Epithelial cell of proximal tubule (primary cell): Measurements from ENCODE around the gene ZNF750. TPM values are rescaled to one million over a fixed set of nuclear protein-coding genes. Genes with fewer than 3 reads are reported as not detected.
A peak's percentile ranks its signal among the peaks of the same experiment; 100 is the strongest.

ENCODE experiments used
- DNase-seq: peaks from one replicate; pipeline ENCODE4 v3.0.0-alpha.2; 2011; ENCODE audit warnings: low read depth
- H3K4me3 ChIP-seq: 2 replicates; pipeline ENCODE4 v1.5.1; 2011; ENCODE audit warnings: low read depth, mild to moderate bottlenecking, low read length
- total RNA-seq: library from RNA; depleted of rRNA; stranded (reverse); fragments of >200 nt; gene quantifications from 2 replicates; pipeline ENCODE4 v1.2.3, GENCODE V29; 2015
- TF ChIP-seq, protein P1 (sequence below): conservative IDR thresholded peaks from 2 replicates; pipeline ENCODE4 v1.5.1; 2012; ENCODE audit warnings: low read depth, mild to moderate bottlenecking, low read length

Gene ZNF750
- total RNA-seq, 1 donor from 2014 or later, result 0.40 TPM

DNA sequence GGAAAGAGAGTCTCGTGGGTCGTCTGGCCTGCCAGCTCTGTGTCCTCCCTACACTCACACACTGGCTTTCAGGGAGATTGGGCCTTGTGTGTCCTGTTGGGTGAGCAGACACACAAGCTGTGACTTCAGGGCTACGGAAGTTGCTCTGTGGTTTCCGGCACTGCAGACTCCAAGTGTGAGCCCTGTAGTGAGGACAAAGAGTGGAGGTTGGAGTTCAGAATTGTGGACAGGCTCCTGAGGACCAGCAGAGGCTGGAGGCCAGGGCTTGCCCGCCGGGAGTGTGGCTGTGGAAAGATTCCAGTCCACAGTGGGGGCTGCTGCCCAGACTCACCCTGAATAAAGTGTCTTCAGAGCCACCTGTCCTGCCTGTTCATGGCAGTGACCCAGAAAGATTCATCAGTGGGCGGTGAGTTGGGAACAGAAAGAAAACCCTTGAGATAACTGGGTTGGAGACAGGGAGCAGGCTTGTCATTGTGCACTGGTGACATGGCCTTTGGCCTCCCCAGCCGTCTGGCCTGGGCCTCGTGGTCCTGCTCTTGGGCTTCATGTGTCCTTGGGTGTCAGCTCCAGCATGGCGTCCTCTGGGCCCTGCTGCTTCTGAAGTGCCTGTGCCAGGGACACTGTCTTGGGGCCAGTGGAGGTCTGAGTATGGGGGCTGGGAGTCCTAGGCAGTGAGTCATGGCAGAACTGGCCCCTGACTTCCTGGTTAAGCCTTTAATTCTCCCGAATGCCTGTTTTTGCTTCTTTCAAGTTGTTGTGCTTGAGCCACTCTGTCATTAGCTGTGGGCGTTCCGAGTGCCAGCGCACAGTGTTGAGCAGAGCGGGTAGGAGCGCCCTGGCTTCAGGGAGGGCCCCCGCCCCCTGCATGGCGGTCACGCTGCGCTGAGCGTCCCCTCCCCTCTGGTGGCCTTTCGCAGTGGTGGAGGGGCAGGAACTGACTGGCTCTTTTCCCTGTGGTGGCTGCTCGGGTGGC is 19.9 kb upstream of the ZNF750 start:
- DNase-seq, result peak; percentile 41
- TF ChIP-seq, protein P1, sequence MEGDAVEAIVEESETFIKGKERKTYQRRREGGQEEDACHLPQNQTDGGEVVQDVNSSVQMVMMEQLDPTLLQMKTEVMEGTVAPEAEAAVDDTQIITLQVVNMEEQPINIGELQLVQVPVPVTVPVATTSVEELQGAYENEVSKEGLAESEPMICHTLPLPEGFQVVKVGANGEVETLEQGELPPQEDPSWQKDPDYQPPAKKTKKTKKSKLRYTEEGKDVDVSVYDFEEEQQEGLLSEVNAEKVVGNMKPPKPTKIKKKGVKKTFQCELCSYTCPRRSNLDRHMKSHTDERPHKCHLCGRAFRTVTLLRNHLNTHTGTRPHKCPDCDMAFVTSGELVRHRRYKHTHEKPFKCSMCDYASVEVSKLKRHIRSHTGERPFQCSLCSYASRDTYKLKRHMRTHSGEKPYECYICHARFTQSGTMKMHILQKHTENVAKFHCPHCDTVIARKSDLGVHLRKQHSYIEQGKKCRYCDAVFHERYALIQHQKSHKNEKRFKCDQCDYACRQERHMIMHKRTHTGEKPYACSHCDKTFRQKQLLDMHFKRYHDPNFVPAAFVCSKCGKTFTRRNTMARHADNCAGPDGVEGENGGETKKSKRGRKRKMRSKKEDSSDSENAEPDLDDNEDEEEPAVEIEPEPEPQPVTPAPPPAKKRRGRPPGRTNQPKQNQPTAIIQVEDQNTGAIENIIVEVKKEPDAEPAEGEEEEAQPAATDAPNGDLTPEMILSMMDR, result no peak
- peak overlapping the region; percentile 26 for H3K4me3 ChIP-seq

DNA sequence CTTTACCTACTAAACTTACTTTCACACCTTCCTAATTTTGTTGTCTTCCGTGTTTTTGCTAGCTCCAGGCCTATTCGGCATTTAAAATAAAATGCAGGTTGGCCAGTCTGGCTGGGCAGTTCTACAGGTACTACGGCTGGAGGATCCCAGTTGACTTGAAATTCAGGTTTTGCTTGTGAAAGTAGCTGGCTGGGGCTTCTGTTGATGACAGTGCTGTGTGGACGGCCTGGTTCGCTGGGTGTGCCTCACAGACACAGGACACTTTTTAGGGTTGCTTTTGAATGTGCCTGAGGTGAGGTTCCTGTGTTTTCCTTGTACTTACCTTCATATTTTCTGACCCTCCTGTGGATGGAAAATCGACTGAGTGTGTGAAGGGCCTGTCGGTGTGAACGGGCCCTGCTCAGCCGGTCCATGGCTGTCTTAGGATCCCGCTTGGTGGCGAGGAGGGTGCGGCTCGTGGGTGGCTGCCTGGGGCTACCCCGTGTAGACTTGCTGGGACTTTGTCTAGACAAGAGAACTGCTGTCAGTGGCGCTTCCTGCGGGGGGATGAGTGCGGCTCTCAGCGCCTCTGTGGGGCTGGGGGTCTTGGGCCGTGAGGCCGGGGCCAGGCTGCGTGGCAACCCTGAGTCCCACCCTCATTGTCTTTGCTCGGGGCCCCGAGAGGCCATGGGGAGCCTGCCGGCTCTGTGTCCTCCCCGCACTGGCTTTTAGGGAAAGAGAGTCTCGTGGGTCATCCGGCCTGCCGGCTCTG is 18.7 kb upstream of the ZNF750 start:
- H3K4me3 ChIP-seq, result no peak overlapping the region

GRCh38 chr17:82856361-82856760 is 16.5 kb upstream of the ZNF750 start:
- TF ChIP-seq, protein P1, result no peak
- no peak for DNase-seq

More for the DNA sequence above, 18.7 kb upstream of the ZNF750 start:
- DNase-seq, result no peak
- TF ChIP-seq, protein P1, result no peak

DNA sequence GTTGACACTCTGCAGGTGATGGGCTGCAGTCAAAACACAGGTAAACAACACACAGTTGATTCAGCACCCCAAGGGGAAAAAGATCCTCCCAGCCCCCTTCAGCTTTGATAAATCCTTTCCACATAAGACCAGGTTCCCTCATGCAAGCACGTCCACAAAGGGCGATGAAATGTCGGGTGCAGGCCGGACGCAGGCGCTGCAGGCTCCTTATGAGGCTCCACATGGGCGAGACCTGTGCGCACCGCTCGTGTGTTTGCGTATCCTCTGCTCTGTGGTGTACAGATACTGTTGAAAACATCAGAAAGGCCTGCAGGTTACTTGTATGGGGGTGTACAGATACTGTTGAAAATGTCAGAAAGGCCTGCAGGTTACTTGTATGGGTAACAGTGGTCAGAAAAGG is 14.4 kb upstream of the ZNF750 start:
- no peak for DNase-seq
- TF ChIP-seq, protein P1, result no peak
- no peak overlapping the region for H3K4me3 ChIP-seq

More at GRCh38 chr17:82856361-82856760, 16.5 kb upstream of the ZNF750 start:
- H3K4me3 ChIP-seq, result no peak overlapping the region

GRCh38 chr17:82851381-82851780 is 11.6 kb upstream of the ZNF750 start:
- no peak for DNase-seq
- TF ChIP-seq, protein P1, result no peak
- no peak overlapping the region for H3K4me3 ChIP-seq

DNA sequence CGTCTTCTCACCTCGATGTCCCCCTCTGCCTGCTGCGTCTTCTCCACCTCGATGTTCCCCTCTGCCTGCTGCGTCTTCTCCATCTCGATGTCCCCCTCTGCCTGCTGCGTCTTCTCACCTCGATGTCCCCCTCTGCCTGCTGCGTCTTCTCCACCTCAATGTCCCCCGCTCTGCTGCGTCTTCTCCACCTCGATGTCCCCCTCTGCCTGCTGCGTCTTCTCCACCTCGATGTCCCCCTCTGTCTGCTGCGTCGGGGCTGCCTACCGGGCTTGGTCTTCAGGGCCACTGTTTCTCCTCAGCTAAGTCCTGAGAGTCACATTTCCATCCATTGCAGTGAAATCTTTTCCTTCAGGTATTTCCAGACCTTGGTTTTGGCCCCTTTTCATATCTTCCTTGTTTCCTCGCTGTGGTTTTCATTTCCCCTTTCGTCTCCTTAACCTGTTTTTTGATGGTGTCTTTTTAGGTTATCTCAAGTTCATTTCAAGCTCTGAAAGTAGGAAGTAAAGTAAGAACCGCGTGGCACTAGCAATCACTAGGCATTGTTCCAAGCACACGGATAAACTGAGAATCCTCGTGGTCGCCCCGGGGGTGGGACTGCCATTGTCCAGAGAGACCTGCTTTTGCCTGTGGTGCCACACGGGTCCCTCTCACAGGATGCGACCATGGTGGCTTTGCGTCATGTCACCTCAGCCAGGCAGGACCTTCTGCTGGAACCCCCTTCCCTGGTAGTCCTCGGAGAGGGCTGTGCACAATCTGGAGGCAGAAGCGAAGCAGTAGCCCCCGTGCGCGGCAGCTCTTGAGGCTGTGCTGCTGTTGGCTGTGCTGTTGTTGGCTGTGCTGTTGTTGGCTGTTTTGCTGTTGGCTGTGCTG is 9.5 kb upstream of the ZNF750 start:
- no peak overlapping the region for H3K4me3 ChIP-seq
- no peak for DNase-seq
- TF ChIP-seq, protein P1, result no peak
